GM21825 (cell line): Measurements from ENCODE around the gene EEF1AKMT1.
"Not testable (repeated sequence)": the region's sequence is repeated elsewhere in the genome, so short reads cannot be mapped to it uniquely, and the experiment has no call there.

Experiments used
- ATAC-seq: cut with Tn5 transposase; IDR thresholded peaks from one replicate; pipeline ENCODE4 v1.9.1; 2021; ENCODE audit warnings: mild to moderate bottlenecking, moderate library complexity; ENCODE audit not compliant: unreplicated experiment

Gene EEF1AKMT1

GRCh38 chr13:20778311-20778710 lies 4.5 kb upstream of the EEF1AKMT1 start:
- no peak for ATAC-seq

GRCh38 chr13:20776751-20777150 lies 3.0 kb upstream of the EEF1AKMT1 start:
- ATAC-seq, result no peak

GRCh38 chr13:20775961-20776360 lies 2.2 kb upstream of the EEF1AKMT1 start:
- no peak for ATAC-seq

- ATAC-seq, result no peak
Measured at GRCh38 chr13:20774746-20775145, 985 bp upstream of the EEF1AKMT1 start.

GRCh38 chr13:20772401-20773131 lies 1.2 kb downstream of the EEF1AKMT1 start:
- ATAC-seq, result no peak

GRCh38 chr13:20769834-20770233 lies 3.9 kb downstream of the EEF1AKMT1 start:
- no peak for ATAC-seq

GRCh38 chr13:20769091-20769490 lies 4.7 kb downstream of the EEF1AKMT1 start:
- no peak for ATAC-seq

- ATAC-seq, result no peak
Measured at GRCh38 chr13:20767309-20767943, 6.3 kb downstream of the EEF1AKMT1 start.

- no peak for ATAC-seq
Measured at GRCh38 chr13:20760872-20761271, 12.9 kb downstream of the EEF1AKMT1 start.

GRCh38 chr13:20754009-20754408 lies 19.8 kb downstream of the EEF1AKMT1 start:
- no peak for ATAC-seq

GRCh38 chr13:20749377-20749776 lies 24.4 kb downstream of the EEF1AKMT1 start:
- ATAC-seq, result no peak

GRCh38 chr13:20743830-20744404 lies 29.8 kb downstream of the EEF1AKMT1 start:
- ATAC-seq, result not testable (repeated sequence)

- ATAC-seq, result no peak
Measured at GRCh38 chr13:20740021-20740420, 33.7 kb downstream of the EEF1AKMT1 start.

GRCh38 chr13:20738616-20739015 lies 35.1 kb downstream of the EEF1AKMT1 start:
- no peak for ATAC-seq

- ATAC-seq, result no peak
Measured at GRCh38 chr13:20729633-20730585, 43.9 kb downstream of the EEF1AKMT1 start.

GRCh38 chr13:20728579-20729311 lies 45.0 kb downstream of the EEF1AKMT1 start:
- no peak for ATAC-seq

- no peak for ATAC-seq
Measured at GRCh38 chr13:20727856-20728255, 45.9 kb downstream of the EEF1AKMT1 start.

GRCh38 chr13:20721454-20722357 lies 52.1 kb downstream of the EEF1AKMT1 start:
- ATAC-seq, result no peak

GRCh38 chr13:20721058-20721453 lies 52.7 kb downstream of the EEF1AKMT1 start:
- ATAC-seq, result no peak
